Measurements from ENCODE around the gene VWA2.

Gene VWA2

GRCh38 chr10:114283535-114284234 lies 44.6 kb downstream of the VWA2 start:
- Histone ChIP-seq H3K4me1 (no peaks in the 10 kb centered on the region), H3K9me3 (no peaks in the 10 kb centered on the region), H3K4me3 (ENCODE audit: low read depth, low read length) (no peak overlapping the region), H3K36me3 (no peaks in the 10 kb centered on the region), H3K27me3 (no peaks in the 10 kb centered on the region)
- no peak for DNase-seq
- no peak for TF ChIP-seq CTCF (IDR thresholded peaks at IDR 0.05; ENCODE audit: low read depth, low read length)

GRCh38 chr10:114284346-114285071 lies 45.5 kb downstream of the VWA2 start:
- H3K36me3 ChIP-seq = no peaks in the 10 kb centered on the region
- H3K4me3 ChIP-seq (ENCODE audit: low read depth, low read length) = no peak overlapping the region
- no peaks in the 10 kb centered on the region for H3K27me3 ChIP-seq
- TF ChIP-seq CTCF (IDR thresholded peaks at IDR 0.05; ENCODE audit: low read depth, low read length) = no peak
- no peak for DNase-seq
- H3K9me3 ChIP-seq = no peaks in the 10 kb centered on the region
- H3K4me1 ChIP-seq = no peaks in the 10 kb centered on the region

- DNase-seq = no peak
- Histone ChIP-seq H3K4me1 (no peaks in the 10 kb centered on the region), H3K9me3 (no peaks in the 10 kb centered on the region), H3K4me3 (ENCODE audit: low read depth, low read length) (no peak overlapping the region), H3K27me3 (no peaks in the 10 kb centered on the region), H3K36me3 (no peaks in the 10 kb centered on the region)
- no peak for TF ChIP-seq CTCF (IDR thresholded peaks at IDR 0.05; ENCODE audit: low read depth, low read length)
These were observed 46.9 kb downstream of the VWA2 start for GRCh38 chr10:114285961-114286441.

- no peak for TF ChIP-seq CTCF (IDR thresholded peaks at IDR 0.05; ENCODE audit: low read depth, low read length)
- H3K27me3 ChIP-seq = no peaks in the 10 kb centered on the region
- H3K36me3 ChIP-seq = no peaks in the 10 kb centered on the region
- no peaks in the 10 kb centered on the region for H3K4me1 ChIP-seq
- no peak overlapping the region for H3K4me3 ChIP-seq (ENCODE audit: low read depth, low read length)
- no peak for DNase-seq
- H3K9me3 ChIP-seq = no peaks in the 10 kb centered on the region
These were observed 47.9 kb downstream of the VWA2 start for GRCh38 chr10:114286921-114287320.

- Histone ChIP-seq H3K4me1 (no peaks in the 10 kb centered on the region), H3K4me3 (ENCODE audit: low read depth, low read length) (no peak overlapping the region), H3K9me3 (no peaks in the 10 kb centered on the region), H3K27me3 (no peaks in the 10 kb centered on the region), H3K36me3 (no peaks in the 10 kb centered on the region)
- no peak for TF ChIP-seq CTCF (IDR thresholded peaks at IDR 0.05; ENCODE audit: low read depth, low read length)
- no peak for DNase-seq
These were observed 49.5 kb downstream of the VWA2 start for GRCh38 chr10:114288424-114289095.

Data from BE2C (cell line).